Measurements from ENCODE around the gene SMIM22. TPM values are rescaled to one million over a fixed set of nuclear protein-coding genes. Genes with fewer than 3 reads are reported as not detected.
A peak's percentile ranks its signal among the peaks of the same experiment; 100 is the strongest.

Gene SMIM22
- total RNA-seq, 4 donors from 2014 or later, result 4.6 TPM; not detected in 3

DNA sequence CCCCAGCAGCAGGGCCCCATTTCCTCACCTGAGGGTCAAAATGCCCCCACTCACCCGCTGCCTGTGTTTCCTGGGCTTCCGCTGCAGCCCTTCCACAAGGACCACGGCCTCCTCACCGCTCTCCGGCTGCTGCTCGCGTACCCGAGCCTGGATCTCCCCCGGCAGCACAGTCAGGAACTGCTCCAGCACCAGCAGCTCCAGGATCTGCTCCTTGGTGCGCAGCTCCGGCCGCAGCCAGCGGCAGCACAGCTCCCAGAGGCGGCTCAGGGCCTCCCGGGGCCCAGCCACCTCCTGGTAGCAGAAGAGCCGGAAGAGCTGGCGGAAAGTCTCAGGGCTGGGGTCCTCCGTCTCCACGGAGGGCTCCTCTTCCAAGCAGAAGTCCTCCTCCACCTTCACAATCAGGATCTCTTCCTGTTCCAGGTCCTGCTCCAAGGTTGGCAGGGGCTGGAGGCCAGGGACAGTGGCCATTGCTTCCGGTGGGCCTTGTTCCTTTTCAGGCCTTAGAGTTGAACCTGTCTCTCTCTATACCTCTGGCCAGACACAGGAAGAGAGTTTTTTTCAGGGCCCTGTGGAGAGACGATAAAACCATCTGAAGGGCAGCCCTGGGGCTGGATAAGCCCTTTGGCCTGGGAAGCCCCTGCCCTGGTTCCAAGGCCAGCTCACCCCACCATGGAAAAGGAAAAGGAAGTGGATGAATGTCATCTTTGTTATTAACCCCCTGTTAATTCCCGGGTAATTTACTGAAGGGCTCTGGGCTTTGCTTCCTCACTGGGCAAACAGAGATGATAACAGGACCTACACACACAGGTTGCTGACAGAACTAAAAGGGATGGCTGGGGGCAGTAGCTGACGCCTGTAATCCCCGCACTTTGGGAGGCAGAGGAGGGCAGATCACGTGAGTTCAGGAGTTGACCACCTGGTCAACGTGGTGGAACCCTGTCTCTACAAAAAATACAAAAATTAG is 29.4 kb upstream of the SMIM22 start:
- intact Hi-C loops (cut with DNase I; ENCODE audit: low total_unique reads), result loop anchor here (5.0 kb wide), 1 partner anchor 37 kb away; the partner anchor contains the start of gene ROGDI
- Histone ChIP-seq H3K4me1 (peaks cover 0 to 15% of the 10 kb centered on the region in 2 donors), H3K9me3 (no peaks in the 10 kb centered on the region), H3K27ac (no peak overlapping the region), H3K4me3 (peak overlapping the region; percentile 71 to 88), H3K27me3 (no peaks in the 10 kb centered on the region), H3K36me3 (no peaks in the 10 kb centered on the region)
- DNase-seq, result no peak
- TF ChIP-seq CTCF (IDR thresholded peaks at IDR 0.05) (no peak), POLR2A (IDR thresholded peaks at IDR 0.05) (no peak)

GRCh38 chr16:4766875-4767628 is 28.1 kb upstream of the SMIM22 start, which contains the start of gene ZNF500:
Gene ZNF500 (minus strand): TSS chr16:4767162. CDS start chr16:4765978, 1,184 bp downstream.
- Histone ChIP-seq H3K27ac (peak within 1 kb of the TSS; percentile 91 to 92), H3K36me3 (no peaks in the 10 kb centered on the region), H3K9me3 (no peaks in the 10 kb centered on the region), H3K27me3 (no peaks in the 10 kb centered on the region), H3K4me1 (peaks cover 0 to 15% of the 10 kb centered on the region in 2 donors), H3K4me3 (peak within 1 kb of the TSS; percentile 71 to 88)
- TF ChIP-seq CTCF (IDR thresholded peaks at IDR 0.05), result peak in 2 of 4 experiments; percentile 9 to 11
- peak; percentile 58 to 66 for TF ChIP-seq POLR2A (IDR thresholded peaks at IDR 0.05)
- intact Hi-C loops (cut with DNase I; ENCODE audit: low total_unique reads), result loop anchor here (5.0 kb wide), 1 partner anchor 35 kb away; the partner anchor contains the start of gene ROGDI
- peak; percentile 97 to 99 for DNase-seq

DNA sequence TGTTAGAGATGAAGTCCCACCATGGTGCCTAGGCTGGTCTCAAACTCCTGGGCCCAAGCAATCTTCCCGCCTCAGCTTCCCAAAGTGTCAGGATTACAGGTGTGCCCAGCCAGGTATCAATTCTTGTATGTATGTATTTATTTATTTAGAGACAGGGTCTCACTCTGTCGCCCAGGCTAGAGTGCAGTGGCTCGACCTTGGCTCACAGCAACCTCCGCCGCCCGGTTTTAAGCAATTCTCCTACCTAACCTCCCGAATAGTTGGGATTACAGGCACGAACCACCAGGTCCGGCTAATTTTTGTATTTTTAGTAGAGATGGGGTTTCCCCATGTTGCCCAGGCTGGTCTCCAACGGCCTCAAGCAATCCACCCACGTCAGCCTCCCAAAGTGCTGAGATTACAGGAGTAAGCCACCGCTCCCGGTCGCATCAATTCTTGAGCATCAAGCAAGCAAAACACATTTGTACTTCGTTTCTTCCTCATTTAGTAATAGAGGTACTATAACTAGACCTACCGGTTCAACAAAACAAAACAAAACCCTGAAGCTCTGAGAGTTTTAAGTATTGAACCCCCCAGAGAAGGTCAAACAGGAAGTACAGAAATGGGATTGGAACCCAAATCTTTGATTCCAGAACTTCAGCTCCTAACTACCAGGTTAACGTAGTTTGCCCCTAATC is 27.2 kb upstream of the SMIM22 start:
- peak; percentile 36 to 39 for DNase-seq
- Histone ChIP-seq H3K4me1 (peaks cover 0 to 15% of the 10 kb centered on the region in 2 donors), H3K4me3 (peak overlapping the region; percentile 54 to 67), H3K27me3 (no peaks in the 10 kb centered on the region), H3K9me3 (no peaks in the 10 kb centered on the region), H3K27ac (peak overlapping the region; percentile 91 to 92), H3K36me3 (no peaks in the 10 kb centered on the region)
- intact Hi-C loops (cut with DNase I; ENCODE audit: low total_unique reads), result loop anchor here (5.0 kb wide), 1 partner anchor 34 kb away; the partner anchor contains the start of gene ROGDI
- no peak for TF ChIP-seq CTCF (IDR thresholded peaks at IDR 0.05)
- TF ChIP-seq POLR2A (IDR thresholded peaks at IDR 0.05), result no peak

DNA sequence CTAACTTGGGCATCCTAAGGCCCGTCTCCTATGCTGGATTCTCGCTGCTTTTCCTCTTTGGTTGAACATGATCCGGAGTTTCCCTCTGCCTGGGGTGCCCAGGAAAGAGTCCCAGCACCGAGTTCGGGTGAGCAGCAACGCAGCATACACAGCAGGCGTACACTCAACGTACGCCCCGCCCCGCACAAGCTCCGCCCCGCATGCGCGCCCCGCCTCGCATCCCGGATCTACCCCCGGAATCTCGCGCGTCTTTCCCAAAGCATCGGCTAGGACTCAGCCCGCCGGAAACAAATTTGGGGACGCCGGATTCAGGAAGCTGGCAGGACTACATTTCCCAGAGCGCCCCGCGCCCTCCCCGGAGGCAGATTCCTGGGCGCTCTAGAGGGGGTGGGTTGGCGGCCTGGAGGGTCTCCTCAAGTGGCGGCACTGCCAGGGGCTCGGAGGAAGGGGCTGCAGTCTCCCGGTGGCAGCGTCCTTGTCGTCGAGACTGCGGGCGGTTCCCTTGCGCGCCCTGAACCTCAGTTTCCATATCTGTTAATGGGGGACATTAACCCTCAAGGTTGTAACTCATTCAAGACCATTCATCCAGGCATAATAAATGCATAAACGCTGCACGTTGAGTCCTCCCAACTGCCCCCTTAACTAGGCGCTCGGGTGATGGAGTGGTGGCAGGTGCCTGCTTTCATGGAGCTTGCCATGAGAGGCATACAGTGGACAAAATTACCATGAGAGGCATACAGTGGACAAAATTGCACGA is 26.4 kb upstream of the SMIM22 start:
- DNase-seq, result peak; percentile 96 to 97
- H3K9me3 ChIP-seq, result no peaks in the 10 kb centered on the region
- H3K36me3 ChIP-seq, result no peaks in the 10 kb centered on the region
- peak overlapping the region; percentile 54 to 67 for H3K4me3 ChIP-seq
- peak overlapping the region; percentile 91 to 92 for H3K27ac ChIP-seq
- intact Hi-C loops (cut with DNase I; ENCODE audit: low total_unique reads), result loop anchor here (5.0 kb wide), 1 partner anchor 34 kb away; the partner anchor contains the start of gene ROGDI
- H3K27me3 ChIP-seq, result no peaks in the 10 kb centered on the region
- peaks cover 0 to 15% of the 10 kb centered on the region in 2 donors for H3K4me1 ChIP-seq
- TF ChIP-seq CTCF (IDR thresholded peaks at IDR 0.05) (peak in 1 of 4 experiments; percentile 8), POLR2A (IDR thresholded peaks at IDR 0.05) (peak; percentile 82 to 85)
